Uterine smooth muscle cell (primary cell): Measurements from ENCODE around the gene PTX4. TPM values are rescaled to one million over a fixed set of nuclear protein-coding genes. Genes with fewer than 3 reads are reported as not detected.

Experiments
- total RNA-seq: library from RNA; depleted of rRNA; stranded (reverse); fragments of >200 nt; gene quantifications from 2 replicates; pipeline ENCODE4 v1.2.3, GENCODE V29; 2014

Gene PTX4
- under 0.01 and 0.11 TPM in 2 replicates for total RNA-seq

DNA sequence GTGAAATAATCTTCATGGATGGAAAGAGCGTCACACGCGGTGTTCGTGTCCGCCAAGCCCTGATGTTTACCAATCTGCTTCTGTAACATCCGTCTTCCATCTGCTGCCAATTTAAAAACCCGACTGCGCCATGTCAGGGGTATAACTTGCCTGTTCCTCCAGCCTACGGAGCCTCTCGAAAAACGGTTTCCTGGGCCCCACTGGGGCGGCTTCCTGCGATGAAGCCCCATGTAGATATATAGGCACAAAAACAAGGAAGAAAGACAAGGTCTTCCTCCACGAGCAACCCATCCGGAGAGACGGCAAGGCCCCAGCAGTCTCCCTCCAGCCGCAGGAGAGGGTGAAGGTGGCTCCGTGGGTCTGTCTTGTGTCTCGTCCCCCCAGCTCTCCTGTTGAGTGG, at the start of gene PTX4:
PTX4 (minus strand) TSS at position 326 of the 400 bp plus-strand sequence; CDS start at position 291, 35 bp downstream.

GRCh38 chr16:1533443-1533951, 44.8 kb upstream of the PTX4 start, which contains the start of gene TMEM204:
Gene TMEM204 (plus strand): TSS chr16:1533666. CDS start chr16:1534276, 610 bp downstream.

DNA sequence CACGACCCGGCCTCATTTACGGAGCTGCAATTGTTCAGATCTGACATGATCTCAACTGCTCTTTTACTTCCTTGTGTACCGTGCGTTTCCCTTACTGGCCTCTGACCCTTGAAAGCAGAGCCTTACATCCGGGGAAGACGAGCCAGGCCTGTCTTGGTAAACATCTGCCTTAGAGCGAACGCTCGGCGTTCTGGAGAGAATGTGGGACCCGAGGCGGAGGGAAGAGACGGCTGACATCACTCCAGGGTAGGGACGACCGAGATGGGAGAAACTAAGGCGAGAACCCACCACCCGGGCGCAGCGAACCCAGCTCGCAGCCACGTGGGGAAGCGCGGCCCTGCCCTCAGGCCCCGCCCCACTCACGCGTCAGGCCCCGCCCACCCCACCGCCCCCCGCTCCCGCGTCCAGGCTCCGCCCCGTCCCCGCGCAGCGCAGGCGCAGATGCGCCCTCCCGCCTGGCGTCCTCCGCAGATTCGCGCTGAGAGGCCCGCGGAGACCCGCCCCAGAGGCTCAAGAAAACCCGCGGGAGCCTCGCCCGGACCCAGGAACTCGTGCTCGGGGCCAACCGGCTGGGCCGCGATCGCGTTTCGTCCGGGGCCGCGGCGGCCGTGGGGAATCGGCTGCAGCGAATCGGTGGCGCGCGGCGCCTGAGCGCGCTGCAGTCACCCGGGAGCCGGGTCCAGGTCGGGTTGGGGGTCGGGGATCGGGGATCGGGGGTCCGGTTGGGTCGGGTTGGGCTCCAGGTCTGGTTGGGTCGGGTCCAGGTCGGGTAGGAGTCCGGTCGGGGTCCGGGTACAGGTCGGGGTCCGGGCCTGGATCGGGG, 4.4 kb upstream of the PTX4 start, which contains the start of gene TELO2:
TELO2 (plus strand) TSS at position 438 of the 823 bp plus-strand sequence. CDS start 922 bp downstream, outside the sequence.

DNA sequence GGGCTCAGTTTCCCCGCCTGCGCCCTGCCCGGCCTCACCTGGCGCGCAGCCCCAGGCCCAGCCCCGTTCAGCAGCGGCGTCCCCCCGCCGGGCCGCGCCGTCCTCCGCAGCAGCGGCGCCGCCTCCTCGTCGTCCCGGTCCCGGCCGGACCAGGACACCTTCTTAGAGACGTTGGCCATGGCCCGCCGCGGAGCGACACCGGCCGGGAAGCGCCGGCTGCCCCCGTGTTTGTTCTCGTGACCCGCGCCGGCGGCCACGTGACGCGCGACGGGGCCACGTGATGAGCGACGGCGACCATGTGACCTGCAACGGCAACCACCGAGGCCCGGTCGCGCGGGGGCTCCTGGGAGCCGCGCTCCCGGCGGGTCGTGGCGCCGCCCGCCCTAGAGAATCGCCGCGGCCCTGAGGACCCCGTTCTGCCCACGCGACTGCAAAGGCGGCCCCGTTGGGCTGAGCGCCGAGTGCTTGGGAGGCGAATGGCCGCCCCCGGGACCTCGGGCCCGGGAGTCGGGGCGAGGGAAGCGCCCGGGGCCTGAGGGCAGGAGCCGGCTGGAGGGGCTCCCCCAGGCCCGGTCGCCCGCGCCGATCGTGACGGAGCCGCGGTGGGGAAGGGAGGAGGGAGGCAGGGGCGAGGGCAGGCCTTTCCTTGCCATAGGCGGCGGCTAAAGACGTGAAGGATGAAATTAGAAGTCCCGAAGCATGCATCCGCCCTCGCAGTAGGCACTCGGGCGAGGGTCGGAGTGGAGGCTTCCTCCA, 13.8 kb downstream of the PTX4 start, which contains the start of gene CLCN7:
CLCN7 (minus strand) TSS at position 233 of the 756 bp plus-strand sequence; CDS start at position 179, 54 bp downstream.

GRCh38 chr16:1443980-1444729, 44.6 kb downstream of the PTX4 start, which contains the start of gene CCDC154:
Gene CCDC154 (minus strand): TSS chr16:1444556. CDS start chr16:1444322, 234 bp downstream.

Other genes starting within 250 kb of the PTX4 start
- gene TPSAB1, start 248.2 kb downstream of the PTX4 start, total RNA-seq = not detected in 2 replicates
- not detected in 2 replicates for gene TPSD1, start 232.9 kb downstream of the PTX4 start, total RNA-seq
- 56.1 and 85.5 TPM in 2 replicates for gene UBE2I, start 179.3 kb downstream of the PTX4 start, total RNA-seq
- gene BAIAP3, start 155.3 kb downstream of the PTX4 start, total RNA-seq = 0.12 and 0.33 TPM in 2 replicates
- 102 and 105 TPM in 2 replicates for gene TSR3, start 137.1 kb downstream of the PTX4 start, total RNA-seq
- gene GNPTG, start 137.0 kb downstream of the PTX4 start, total RNA-seq = 25.1 and 47.0 TPM in 2 replicates
- gene UNKL, start 74.2 kb downstream of the PTX4 start, total RNA-seq = 7.9 and 8.2 TPM in 2 replicates
- gene UQCC4, start 68.2 kb downstream of the PTX4 start, total RNA-seq = 16.9 and 18.9 TPM in 2 replicates
- gene PERCC1, start 57.9 kb downstream of the PTX4 start, total RNA-seq = not detected in 2 replicates
- 0.22 and 0.25 TPM in 2 replicates for gene CCDC154, start 44.4 kb downstream of the PTX4 start, total RNA-seq
- gene CLCN7, start 13.9 kb downstream of the PTX4 start, total RNA-seq = 64.7 and 110 TPM in 2 replicates
- 22.9 and 28.9 TPM in 2 replicates for gene TELO2, start 4.4 kb upstream of the PTX4 start, total RNA-seq
- 4.8 and 7.2 TPM in 2 replicates for gene TMEM204, start 44.7 kb upstream of the PTX4 start, total RNA-seq
- 27.2 and 42.7 TPM in 2 replicates for gene IFT140, start 123.1 kb upstream of the PTX4 start, total RNA-seq
- 7.7 and 8.4 TPM in 2 replicates for gene CRAMP1, start 123.4 kb upstream of the PTX4 start, total RNA-seq
- 28.0 and 49.4 TPM in 2 replicates for gene JPT2, start 189.3 kb upstream of the PTX4 start, total RNA-seq
- gene MAPK8IP3, start 217.3 kb upstream of the PTX4 start, total RNA-seq = 42.9 and 44.9 TPM in 2 replicates